K562 (cell line): ENCODE measurements around the gene CLCNKA. TPM values are rescaled to one million over a fixed set of nuclear protein-coding genes. Genes with fewer than 3 reads are reported as not detected.

Experiments
- ATAC-seq: fragments of 200-7000 bp; cut with Tn5 transposase; 3 replicates; pipeline ENCODE4 v1.9.1; 2020; ENCODE audit warnings: moderate library complexity
- BruUV-seq: library from RNA; stranded (reverse); fragments of 400-500 nt; replicated peaks from 2 replicates; lab custom pipeline; 2021; lab: Mats Ljungman, UMichigan
- CTCF ChIA-PET: fragments of 300-600 bp; formaldehyde crosslinking; extraction: SDS; loops from one replicate; lab custom pipeline; 2021; ENCODE audit warnings: low intra/inter-chr PET ratio; lab: Yijun Ruan, JAX
- POLR2A ChIA-PET: fragments of 300-600, 350-650 bp; sonication (Branson Sonifier 250); formaldehyde crosslinking; extraction: SDS; loops from one replicate; lab custom pipeline; 2021; ENCODE audit warnings: antibody characterized with exemption, inconsistent platforms; lab: Yijun Ruan, JAX
- DNase-seq, 4 experiments: peaks; one replicate each; pipeline versions ENCODE4 v3.0.0 to v3.0.0-alpha.2; 2011 to 2018; ENCODE audit warnings: low spot score in 3 of 4, mixed read lengths in 3 of 4; ENCODE audit errors: extremely low read depth in 1 of 4
- FAIRE-seq: peaks from 2 replicates; lab custom pipeline; 2011; peaks lifted over from hg19 to GRCh38; lab: Jason Lieb, UNC
- H2AFZ ChIP-seq: 2 replicates; pipeline ENCODE4 v1.6.0; 2011; ENCODE audit warnings: low read depth, low read length, control low read depth, inconsistent platforms
- H3K27ac ChIP-seq: fragments of 200-600 bp; 3 replicates; pipeline ENCODE4 v1.8.0; 2011; ENCODE audit warnings: low read depth, mild to moderate bottlenecking, control low read depth, inconsistent platforms, low read length, moderate library complexity, mixed read lengths; ENCODE audit errors: extremely low read depth
- H3K27me3 ChIP-seq, 2 experiments: fragments of 300-600 bp in 1 of 2; 2 replicates in 1 of 2; 3 replicates in 1 of 2; pipeline versions ENCODE4 v1.6.0 to v1.8.0; 2011; ENCODE audit warnings: inconsistent platforms in 2 of 2, low read length in 2 of 2, mild to moderate bottlenecking in 1 of 2, mixed read lengths in 1 of 2, moderate library complexity in 1 of 2; ENCODE audit not compliant: control insufficient read depth in 2 of 2, insufficient read depth in 2 of 2
- H3K36me3 ChIP-seq: fragments of 300-600 bp; 3 replicates; pipeline ENCODE4 v1.8.0; 2011; ENCODE audit warnings: mild to moderate bottlenecking, low read length, inconsistent platforms; ENCODE audit not compliant: control insufficient read depth, insufficient read depth
- H3K4me1 ChIP-seq, 2 experiments: fragments of 200-600 bp in 1 of 2; replicated peaks in 1 of 2; 2 replicates in 1 of 2; 3 replicates in 1 of 2; pipeline versions ENCODE4 v1.5.1 to v1.8.0; 2011; ENCODE audit warnings: inconsistent platforms in 2 of 2, low read length in 2 of 2, mild to moderate bottlenecking in 1 of 2, mixed read lengths in 1 of 2, moderate library complexity in 1 of 2; ENCODE audit not compliant: control insufficient read depth in 2 of 2, insufficient read depth in 2 of 2
- H3K4me2 ChIP-seq: 2 replicates; pipeline ENCODE4 v1.6.1; 2011; ENCODE audit warnings: low read length, control low read depth, inconsistent platforms, mixed read lengths; ENCODE audit not compliant: insufficient read depth
- H3K4me3 ChIP-seq: fragments of 200-600 bp; sonication (generic), shearing (Covaris generic); 2 replicates; pipeline ENCODE4 v1.5.1; 2016; ENCODE audit warnings: control low read depth, inconsistent platforms
- H3K79me2 ChIP-seq: fragments of 200-600 bp; 3 replicates; pipeline ENCODE4 v1.8.0; 2011; ENCODE audit warnings: low read length, inconsistent platforms; ENCODE audit not compliant: control insufficient read depth, insufficient read depth
- H3K9ac ChIP-seq, 2 experiments: 2 replicates each; pipeline versions ENCODE4 v1.6.0 to v1.6.1; 2011; ENCODE audit warnings: low read depth in 2 of 2, low read length in 2 of 2, control low read depth in 1 of 2, inconsistent platforms in 1 of 2, mild to moderate bottlenecking in 1 of 2, mixed read lengths in 1 of 2; ENCODE audit not compliant: insufficient read depth in 1 of 2
- H3K9me1 ChIP-seq: one replicate; pipeline ENCODE4 v1.6.0; 2011; ENCODE audit warnings: inconsistent platforms, mild to moderate bottlenecking, low read length, moderate library complexity; ENCODE audit not compliant: control insufficient read depth, insufficient read depth
- H3K9me3 ChIP-seq: replicated peaks from 2 replicates; pipeline ENCODE4 v1.5.1; 2011; ENCODE audit warnings: low read depth, low read length, inconsistent platforms; ENCODE audit not compliant: control insufficient read depth, insufficient read depth
- H4K20me1 ChIP-seq: replicated peaks from 2 replicates; pipeline ENCODE4 v1.6.1; 2011; ENCODE audit warnings: low read length, inconsistent platforms, mixed read lengths; ENCODE audit not compliant: control insufficient read depth, insufficient read depth
- ADNP ChIP-seq: fragments of 200-800 bp; sonication (Bioruptor generic); IDR thresholded peaks from 2 replicates; pipeline ENCODE4 v1.6.1; 2016; ENCODE audit warnings: missing genetic modification characterization, missing compliant biosample characterization
- BCOR ChIP-seq: fragments of 450-650 bp; IDR thresholded peaks from 2 replicates; pipeline ENCODE4 v1.6.1; 2016
- CBX3 ChIP-seq, 2 experiments: IDR thresholded peaks; 1 replicate in 1 of 2; 2 replicates in 1 of 2; pipeline ENCODE4 v1.6.1; 2012; ENCODE audit warnings: inconsistent platforms in 2 of 2, low read length in 2 of 2, borderline replicate concordance in 1 of 2, control low read depth in 1 of 2
- E2F4 ChIP-seq: sonication (generic); formaldehyde crosslinking; IDR thresholded peaks from 2 replicates; pipeline ENCODE4 v1.8.0; 2022; ENCODE audit warnings: mild to moderate bottlenecking, low read depth, missing genetic modification reagents
- ESRRA ChIP-seq: fragments of 450-650 bp; IDR thresholded peaks from 2 replicates; pipeline ENCODE4 v1.6.1; 2014; ENCODE audit warnings: low read depth, mild to moderate bottlenecking, moderate library complexity, borderline replicate concordance
- HDAC2 ChIP-seq: fragments of 450-650 bp; IDR thresholded peaks from 2 replicates; pipeline ENCODE4 v1.6.1; 2016; ENCODE audit warnings: mild to moderate bottlenecking
- KDM1A ChIP-seq, 2 experiments: fragments of 450-650 bp; IDR thresholded peaks; 2 replicates each; pipeline ENCODE4 v1.6.1; 2016; ENCODE audit warnings: mild to moderate bottlenecking in 2 of 2
- RBM25 ChIP-seq: fragments of 200-400 bp; formaldehyde crosslinking; IDR thresholded peaks from 2 replicates; pipeline ENCODE4 v1.6.1; 2018; ENCODE audit warnings: low read length, low read depth, moderate library complexity; ENCODE audit not compliant: severe bottlenecking
- RCOR1 ChIP-seq, 2 experiments: IDR thresholded peaks; 2 replicates each; pipeline ENCODE4 v1.6.1; 2012; ENCODE audit warnings: low read depth in 2 of 2, low read length in 2 of 2, borderline replicate concordance in 1 of 2, improper control_type of control experiment in 1 of 2
- SMARCA5 ChIP-seq: fragments of 450-650 bp; IDR thresholded peaks from 2 replicates; pipeline ENCODE4 v1.6.1; 2016
- XRCC3 ChIP-seq: fragments of 450-650 bp; IDR thresholded peaks from 2 replicates; pipeline ENCODE4 v1.6.1; 2017; ENCODE audit warnings: mild to moderate bottlenecking, moderate library complexity
- ZBTB5 ChIP-seq: fragments of 450-650 bp; IDR thresholded peaks from 2 replicates; pipeline ENCODE4 v1.6.1; 2017; ENCODE audit warnings: antibody characterized with exemption
- ZKSCAN1 ChIP-seq: fragments of 150-350 bp; IDR thresholded peaks from 2 replicates; pipeline ENCODE4 v1.6.1; 2016; ENCODE audit warnings: low read depth, low read length
- ZNF121 ChIP-seq: sonication (generic); formaldehyde crosslinking; conservative IDR thresholded peaks from 2 replicates; pipeline ENCODE4 v1.8.0; 2022; ENCODE audit warnings: missing genetic modification reagents
- ZNF143 ChIP-seq: sonication (generic); formaldehyde crosslinking; IDR thresholded peaks from 2 replicates; pipeline ENCODE4 v1.9.0; 2022; ENCODE audit warnings: mild to moderate bottlenecking, missing genetic modification reagents
- ZNF431 ChIP-seq: sonication (generic); formaldehyde crosslinking; IDR thresholded peaks from 2 replicates; pipeline ENCODE4 v1.8.0; 2022; ENCODE audit warnings: mild to moderate bottlenecking, missing genetic modification reagents
- WGBS: fragments of 100-300 bp; shearing (Covaris generic); methylation state at CpG from one replicate; pipeline ENCODE4 v1.1.6; 2016; ENCODE audit warnings: low coverage, mixed read lengths; ENCODE audit not compliant: insufficient coverage; ENCODE audit errors: missing lambda C conversion rate; 5-methylcytosine and 5-hydroxymethylcytosine counted together
- in situ Hi-C: fragments of 300-500 bp; cut with MboI; formaldehyde crosslinking; loops from 4 replicates; pipeline ENCODE4 v1.15.0; 2018; ENCODE audit warnings: inconsistent platforms, mixed read lengths
- intact Hi-C: fragments of 100-400 bp; cut with micrococcal nuclease; formaldehyde crosslinking; loops from 2 replicates; pipeline ENCODE4 v1.14.2; 2022
- polyA plus RNA-seq, 8 experiments: library from polyadenylated mRNA; depleted of rRNA in 4 of 8; stranded (reverse) in 5 of 8; unstranded in 3 of 8; fragments of >200 nt; fragmentation: Nextera tagmentation in 2 of 8; fragmentation: Illumina TruSeq in 1 of 8; extraction: Ambion mirVana in 2 of 8; extraction: Trizol in 1 of 8; gene quantifications; 2 replicates each; pipeline versions ENCODE4 v1.2.1 to v1.2.3, GENCODE V29; 2011 to 2014; ENCODE audit warnings: inconsistent platforms in 1 of 8, missing spikeins in 1 of 8
- total RNA-seq, 7 experiments: library from RNA; depleted of rRNA in 6 of 7; stranded (reverse); fragments of >200 nt in 6 of 7; fragmentation: Illumina TruSeq in 2 of 7; extraction: Trizol in 2 of 7; gene quantifications; 2 replicates each; pipeline versions ENCODE4 v1.2.1 to v1.2.3, GENCODE V29; 2011 to 2021; ENCODE audit warnings: low replicate concordance in 1 of 7
- TF ChIP-seq, protein P1 (sequence below): sonication (generic); formaldehyde crosslinking; IDR thresholded peaks from 2 replicates; pipeline ENCODE4 v1.9.0; 2022; ENCODE audit warnings: mild to moderate bottlenecking, missing genetic modification reagents

The CLCNKA gene
- total and polyA plus RNA-seq, 9 of the 15 experiments (the other 6 are each of a cell fraction or from before 2014, with no cell fraction given): 0.03 to 0.37 (median 0.10) TPM; not detected in 3

- H2AFZ ChIP-seq: no peak overlapping the region
- H3K9ac ChIP-seq: peak overlapping the region in 1 of 2 experiments; percentile 51; a peak in 1 of 4 replicates
- no peak for ATAC-seq
- H3K4me1 ChIP-seq: peaks cover 10 to 31% of the 10 kb centered on the region in 2 experiments; a peak in 4 of 5 replicates
- H3K9me1 ChIP-seq: no peaks in the 10 kb centered on the region
- peak; percentile 72 to 83 for TF ChIP-seq KDM1A (IDR thresholded peaks at IDR 0.05)
- peak; percentile 75 for TF ChIP-seq SMARCA5
- peak; percentile 96 for TF ChIP-seq RBM25
- peak; percentile 92 for TF ChIP-seq BCOR
- TF ChIP-seq, protein P1, sequence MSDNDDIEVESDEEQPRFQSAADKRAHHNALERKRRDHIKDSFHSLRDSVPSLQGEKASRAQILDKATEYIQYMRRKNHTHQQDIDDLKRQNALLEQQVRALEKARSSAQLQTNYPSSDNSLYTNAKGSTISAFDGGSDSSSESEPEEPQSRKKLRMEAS (CRISPR knock-in tag): 0 out of 2 replicates have a peak, but pooled peaks have one; percentile 15
- peak; percentile 76 for TF ChIP-seq ADNP (tag)
- TF ChIP-seq E2F4: no peak
- TF ChIP-seq CBX3 (IDR thresholded peaks at IDR 0.05; ENCODE audit: borderline replicate concordance in 1 of 2, low read length in 2 of 2): 0 out of 3 replicates have a peak, but pooled peaks of 1 of the 2 experiments have one; percentile 12
- TF ChIP-seq ZNF431 (CRISPR knock-in tag): no peak
- 0 out of 2 replicates have a peak, but pooled peaks have one; percentile 18 for TF ChIP-seq ZNF121 (CRISPR knock-in tag)
- 0 out of 2 replicates have a peak, but pooled peaks have one; percentile 24 for TF ChIP-seq ZKSCAN1
- TF ChIP-seq ZNF143 (CRISPR knock-in tag): 0 out of 2 replicates have a peak, but pooled peaks have one; percentile 24
- TF ChIP-seq XRCC3: no peak
- TF ChIP-seq ZBTB5: no peak
- TF ChIP-seq RCOR1 (IDR thresholded peaks at IDR 0.05; ENCODE audit: borderline replicate concordance in 1 of 2, low read depth in 2 of 2, low read length in 2 of 2): peak in 1 of 2 experiments; percentile 36; a peak in 1 of 4 replicates
- TF ChIP-seq ESRRA: peak; percentile 97
- TF ChIP-seq HDAC2: peak; percentile 67; the same call in 1 of the 2 replicates
- CTCF ChIA-PET: no interaction called here
- H4K20me1 ChIP-seq: no peaks in the 10 kb centered on the region
- H3K27ac ChIP-seq: no peak overlapping the region
- H3K4me3 ChIP-seq: no peak overlapping the region
- no peaks in the 10 kb centered on the region for H3K36me3 ChIP-seq
- DNase-seq: no peak
- no peaks in the 10 kb centered on the region for H3K79me2 ChIP-seq
- no peak overlapping the region for H3K4me2 ChIP-seq
- POLR2A ChIA-PET: interaction anchor here (0.5 to 0.6 kb wide), 2 partner anchors 10 to 23 kb away, joined by 3 read pairs; no protein-coding TSS in a partner anchor
- FAIRE-seq: no peak
- intact Hi-C loops (loop anchor here (5.0 kb wide), 1 partner anchor 63 kb away; no protein-coding TSS in a partner anchor), in situ Hi-C loops (no loop called here)
- no peaks in the 10 kb centered on the region for H3K9me3 ChIP-seq
- WGBS: 36% methylated on average over 9 of the region's 9 CpGs
- BruUV-seq: no TSS peak
- H3K27me3 ChIP-seq: peaks cover 6 to 46% of the 10 kb centered on the region in 2 experiments
Measured at GRCh38 chr1:16070640-16071355, 49.0 kb downstream of the CLCNKA start.
